Right lobe of liver (tissue), 4 donors: ENCODE data around the gene RAB31.

Experiments used
- POLR2A ChIP-seq: fragments of 450-650 bp; IDR thresholded peaks from one replicate; pipeline ENCODE4 v1.6.1; 2017; ENCODE audit warnings: antibody characterized with exemption, mild to moderate bottlenecking
- TF ChIP-seq, protein P1 (sequence below), 4 donors: fragments of 200-600 bp in 3 of 4; fragments of 450-650 bp in 1 of 4; IDR thresholded peaks; one replicate each; pipeline versions ENCODE4 v1.5.1 to v1.8.0; 2016 to 2022; ENCODE audit warnings: antibody characterized with exemption in 4 of 4, mild to moderate bottlenecking in 2 of 4
- donor health status: DM: no; HTN: no; CAD: no.
- donor health status: DM: no; HTN: no; CAD: no.
- donor health status: DM: no; HTN: yes; CAD: no.

DNA sequence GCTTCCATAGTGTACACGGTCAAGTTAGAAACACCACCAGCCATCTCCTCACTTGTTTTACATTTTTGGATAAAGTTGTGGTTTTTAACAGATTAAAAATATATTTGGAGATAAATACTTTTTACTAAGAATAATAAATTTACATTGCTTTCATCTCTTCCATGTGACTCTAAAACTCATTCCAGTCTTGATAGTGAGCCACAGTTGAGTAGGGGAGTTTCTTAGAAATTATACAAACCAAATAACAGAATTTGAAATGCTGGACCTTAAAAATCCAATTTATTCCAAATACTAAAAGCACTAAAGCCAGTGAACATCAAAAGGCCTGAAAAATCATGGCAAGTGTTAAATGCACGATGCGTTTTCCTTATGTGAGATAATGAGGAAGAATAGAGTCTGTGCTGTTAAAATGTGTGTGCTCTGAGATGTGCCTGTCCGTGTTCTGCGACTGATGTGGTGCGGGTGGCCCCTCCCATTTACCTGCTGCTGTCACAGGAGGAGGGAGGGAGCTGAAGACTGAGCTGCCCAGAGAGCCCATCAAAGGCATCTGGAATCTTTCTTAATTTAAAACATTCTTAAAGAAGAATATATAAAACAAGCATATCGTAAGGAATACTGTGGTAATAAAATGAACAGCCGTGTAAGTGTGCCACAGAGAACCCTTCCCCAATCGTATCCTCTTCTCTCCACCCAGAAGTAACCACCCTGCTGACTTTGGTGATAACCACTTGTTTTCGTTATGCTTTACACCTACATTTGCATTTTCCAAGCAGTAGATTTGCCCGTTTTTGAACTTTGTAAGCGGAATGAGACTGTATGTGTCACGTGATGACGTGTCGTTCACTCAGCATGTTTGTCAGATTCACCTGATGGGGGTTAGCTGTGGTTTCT is 120.7 kb downstream of the RAB31 start:
- TF ChIP-seq, protein P1, sequence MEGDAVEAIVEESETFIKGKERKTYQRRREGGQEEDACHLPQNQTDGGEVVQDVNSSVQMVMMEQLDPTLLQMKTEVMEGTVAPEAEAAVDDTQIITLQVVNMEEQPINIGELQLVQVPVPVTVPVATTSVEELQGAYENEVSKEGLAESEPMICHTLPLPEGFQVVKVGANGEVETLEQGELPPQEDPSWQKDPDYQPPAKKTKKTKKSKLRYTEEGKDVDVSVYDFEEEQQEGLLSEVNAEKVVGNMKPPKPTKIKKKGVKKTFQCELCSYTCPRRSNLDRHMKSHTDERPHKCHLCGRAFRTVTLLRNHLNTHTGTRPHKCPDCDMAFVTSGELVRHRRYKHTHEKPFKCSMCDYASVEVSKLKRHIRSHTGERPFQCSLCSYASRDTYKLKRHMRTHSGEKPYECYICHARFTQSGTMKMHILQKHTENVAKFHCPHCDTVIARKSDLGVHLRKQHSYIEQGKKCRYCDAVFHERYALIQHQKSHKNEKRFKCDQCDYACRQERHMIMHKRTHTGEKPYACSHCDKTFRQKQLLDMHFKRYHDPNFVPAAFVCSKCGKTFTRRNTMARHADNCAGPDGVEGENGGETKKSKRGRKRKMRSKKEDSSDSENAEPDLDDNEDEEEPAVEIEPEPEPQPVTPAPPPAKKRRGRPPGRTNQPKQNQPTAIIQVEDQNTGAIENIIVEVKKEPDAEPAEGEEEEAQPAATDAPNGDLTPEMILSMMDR (IDR thresholded peaks at IDR 0.05): no peak
- TF ChIP-seq POLR2A: no peak
